DMS114 treated with DMSO at 0.1 percent for 48 hours (cell line): ENCODE data around the gene GRIA3.

Source experiments
- DNase-seq: peaks from one replicate; lab custom pipeline; 2025; ENCODE audit not compliant: unreplicated experiment; lab: John Stamatoyannopoulos, UW

GRIA3 gene

DNA sequence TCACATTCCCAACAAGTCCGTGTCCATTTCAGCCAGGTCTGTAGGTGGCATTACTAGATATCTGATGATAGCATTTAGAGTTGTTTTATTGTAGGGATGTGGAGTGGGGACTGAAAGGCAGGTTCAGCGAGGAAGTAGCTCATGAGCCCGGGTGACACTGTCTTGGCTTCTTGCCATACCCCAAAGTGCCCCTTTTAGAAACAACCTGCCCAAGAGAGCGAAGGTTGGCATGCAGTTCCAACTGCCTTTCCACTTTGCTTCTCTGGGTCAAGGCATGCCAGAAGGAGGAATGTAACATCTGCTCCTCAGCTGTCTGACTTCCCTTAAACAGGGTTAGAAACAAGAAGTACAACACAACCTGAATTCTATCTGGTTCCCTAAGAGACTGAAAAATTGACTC, 9.0 kb downstream of the GRIA3 start:
- no peak for DNase-seq

DNA sequence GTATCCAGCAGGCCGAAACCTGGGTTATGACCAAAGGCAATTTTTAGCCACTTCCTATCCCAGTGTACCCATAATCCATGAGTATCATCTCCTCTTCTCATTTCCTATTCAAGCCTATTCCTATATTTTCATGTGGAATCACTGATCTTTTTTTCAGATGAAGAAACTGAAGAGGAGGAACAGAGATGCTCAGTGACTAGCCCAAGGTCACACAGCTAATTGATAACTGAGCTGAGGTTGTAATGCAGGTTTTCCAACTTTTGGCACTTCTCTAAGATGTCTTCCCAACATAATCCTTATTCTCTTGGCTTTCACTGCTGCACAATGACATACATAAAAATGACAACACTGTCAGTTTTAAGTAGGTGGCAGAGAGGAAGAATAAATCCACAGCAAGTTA, 15.3 kb downstream of the GRIA3 start:
- DNase-seq: no peak

DNA sequence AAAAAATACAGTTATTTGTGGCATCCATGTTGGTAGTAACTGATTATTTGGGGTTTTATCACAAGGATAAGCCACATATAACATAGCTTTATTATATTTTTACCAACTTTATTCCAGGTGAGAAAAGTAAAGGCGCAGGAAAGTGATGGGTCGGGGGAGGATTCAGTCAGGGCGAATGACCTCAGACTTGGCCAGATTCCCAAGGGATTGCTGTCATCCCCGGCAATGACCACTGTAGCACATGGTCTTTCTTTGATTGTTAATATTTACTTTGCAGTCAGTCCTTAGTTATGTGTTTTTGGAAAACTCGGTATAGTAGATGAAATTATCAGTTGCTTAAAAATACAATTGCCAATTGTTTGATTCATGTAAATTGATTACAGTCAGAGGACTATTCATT, 17.6 kb downstream of the GRIA3 start:
- no peak for DNase-seq

DNA sequence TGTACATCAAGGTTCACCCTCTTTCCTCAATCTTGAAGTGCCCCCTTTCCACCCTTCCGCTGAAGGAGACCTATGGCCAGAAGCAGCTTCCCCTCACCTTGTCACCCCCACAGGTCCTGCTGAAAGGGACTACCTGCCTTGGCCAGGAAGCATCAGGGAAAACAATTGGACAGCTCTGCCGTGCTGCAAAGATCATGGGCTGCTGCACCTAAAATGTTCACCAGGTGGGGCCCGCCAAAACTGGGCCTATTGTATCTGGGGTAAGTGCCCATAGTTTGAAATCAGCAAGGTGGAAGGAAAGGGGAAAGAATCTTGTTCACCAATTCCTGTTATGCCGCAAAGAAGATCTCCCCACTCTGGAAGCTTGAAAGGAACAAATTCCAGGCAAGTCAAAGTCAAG, 18.4 kb downstream of the GRIA3 start:
- DNase-seq: no peak

DNA sequence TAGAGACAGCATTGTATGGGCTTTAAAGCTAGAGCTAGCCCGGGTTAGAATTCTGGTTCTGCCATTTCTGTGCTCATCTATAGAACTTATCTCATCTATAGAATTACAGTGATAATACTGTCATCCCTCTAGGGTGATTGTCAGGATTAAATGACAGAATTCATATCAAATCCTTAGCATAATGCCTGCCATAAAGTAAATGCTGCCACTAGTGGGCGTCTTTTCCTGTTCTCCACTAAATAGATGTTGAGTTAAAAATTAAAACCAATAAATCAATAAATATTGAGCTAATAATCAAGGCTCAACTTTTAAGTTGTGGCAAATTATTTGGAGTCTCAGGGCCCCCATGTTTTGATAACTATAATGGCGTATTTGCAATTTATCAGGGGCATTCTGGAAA, 19.7 kb downstream of the GRIA3 start:
- DNase-seq: no peak

DNA sequence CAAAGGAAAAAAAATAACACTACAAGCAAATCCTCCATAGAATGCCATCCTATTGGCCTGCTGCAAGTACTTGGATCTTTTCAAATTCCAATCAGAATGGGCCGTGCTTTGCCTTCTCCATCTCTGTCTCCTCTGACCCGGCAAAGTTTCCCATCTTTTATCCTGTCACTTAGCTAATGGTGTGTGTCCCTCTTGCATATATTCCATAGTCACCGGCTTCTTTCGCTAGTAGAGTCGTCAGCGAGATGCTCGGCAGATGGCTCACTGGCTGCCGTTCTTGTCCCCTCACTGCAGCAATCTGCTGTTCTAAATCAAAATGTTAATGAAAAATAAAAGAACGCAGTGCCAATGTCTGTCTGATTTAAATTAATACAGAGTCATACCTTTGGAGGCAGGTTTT, 22.1 kb downstream of the GRIA3 start:
- DNase-seq: no peak

DNA sequence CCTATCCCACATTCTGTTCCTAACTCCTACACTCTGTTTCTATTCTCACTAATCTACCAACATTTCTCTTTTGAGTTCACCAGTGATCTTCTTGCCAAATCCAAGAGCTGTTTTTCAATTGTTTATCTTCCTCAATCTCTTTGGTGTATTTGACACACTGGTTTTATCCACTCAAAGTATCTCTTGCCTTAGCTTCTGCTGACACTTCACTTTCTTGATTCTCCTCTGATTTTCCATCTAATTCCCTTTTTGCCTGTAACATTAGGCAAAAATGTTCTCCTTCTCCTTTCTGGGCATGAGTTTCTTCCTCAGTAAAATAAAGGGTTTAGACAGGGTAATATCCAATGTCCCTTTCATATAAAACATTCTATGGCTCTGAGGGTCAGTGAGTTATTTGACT, 26.2 kb downstream of the GRIA3 start:
- DNase-seq: no peak

DNA sequence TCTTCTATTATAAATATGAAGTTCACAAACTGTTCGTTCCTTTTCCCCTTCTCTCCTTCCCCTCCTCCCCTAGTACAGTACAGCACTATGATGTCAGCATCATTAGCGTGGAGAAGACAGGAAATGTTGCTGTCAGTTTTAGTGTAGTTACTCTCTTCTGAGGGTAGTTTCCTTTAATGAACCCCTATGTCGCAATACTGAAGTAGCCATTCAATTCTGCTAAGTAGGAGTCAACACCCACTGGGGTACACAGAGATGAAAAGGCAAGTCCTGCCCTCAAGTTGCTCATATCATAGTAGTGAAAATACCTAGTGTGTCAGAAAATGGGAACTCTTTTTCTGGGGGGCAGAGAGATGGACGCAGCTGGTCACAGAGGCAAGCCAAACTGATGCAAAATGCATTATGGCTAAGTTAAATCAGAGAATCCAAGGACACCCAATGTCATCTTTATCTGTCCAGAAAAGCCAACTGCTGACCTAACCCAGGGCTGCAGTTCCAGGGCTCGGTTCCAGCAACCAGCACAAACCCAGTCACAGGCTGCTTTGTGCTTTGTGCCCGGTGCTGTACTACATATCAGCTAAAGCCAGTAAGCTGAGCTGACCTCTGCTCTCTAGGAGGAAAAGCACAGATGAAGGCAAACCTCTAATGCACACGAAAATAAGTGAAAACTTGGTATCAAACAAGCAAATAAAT, 31.5 kb downstream of the GRIA3 start:
- no peak for DNase-seq

DNA sequence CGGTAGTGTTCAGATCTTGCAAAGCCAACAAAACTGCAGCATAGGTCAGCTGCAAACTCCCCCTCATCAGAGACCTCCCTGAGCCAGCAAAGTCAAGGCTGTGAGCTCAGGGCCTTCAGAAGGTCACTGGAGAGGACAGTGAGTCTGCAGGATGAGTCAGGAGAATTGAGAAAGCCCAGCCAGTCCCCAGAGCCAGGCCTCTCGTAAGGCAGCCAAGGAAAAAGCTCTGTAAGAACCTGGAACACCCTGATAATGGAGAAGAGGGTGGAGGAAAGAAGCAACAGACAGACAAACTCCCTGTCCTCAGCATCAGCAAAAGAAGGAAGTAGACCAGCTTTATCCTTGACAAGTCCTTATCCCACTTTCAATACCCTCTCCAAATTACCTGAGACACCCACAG, 33.0 kb downstream of the GRIA3 start:
- DNase-seq: no peak

DNA sequence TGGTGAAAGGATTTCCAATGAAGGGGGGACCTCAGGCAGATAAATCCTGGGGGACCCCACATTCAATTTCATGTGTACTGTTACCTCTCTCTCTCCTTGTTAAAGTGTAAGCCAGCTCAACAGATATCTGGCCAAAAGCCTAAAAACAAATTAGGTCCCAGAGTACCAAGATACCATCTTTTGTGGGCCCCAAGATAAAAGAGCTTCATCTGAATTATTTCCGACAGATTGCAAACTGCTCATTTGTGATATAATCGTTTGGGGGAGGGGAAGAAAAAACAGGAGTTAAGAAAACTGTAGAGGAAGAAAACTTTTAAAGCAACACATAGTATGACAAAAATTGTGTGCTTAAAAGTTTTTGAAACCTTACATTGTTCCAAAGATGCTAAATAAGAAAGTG, 33.6 kb downstream of the GRIA3 start:
- no peak for DNase-seq

DNA sequence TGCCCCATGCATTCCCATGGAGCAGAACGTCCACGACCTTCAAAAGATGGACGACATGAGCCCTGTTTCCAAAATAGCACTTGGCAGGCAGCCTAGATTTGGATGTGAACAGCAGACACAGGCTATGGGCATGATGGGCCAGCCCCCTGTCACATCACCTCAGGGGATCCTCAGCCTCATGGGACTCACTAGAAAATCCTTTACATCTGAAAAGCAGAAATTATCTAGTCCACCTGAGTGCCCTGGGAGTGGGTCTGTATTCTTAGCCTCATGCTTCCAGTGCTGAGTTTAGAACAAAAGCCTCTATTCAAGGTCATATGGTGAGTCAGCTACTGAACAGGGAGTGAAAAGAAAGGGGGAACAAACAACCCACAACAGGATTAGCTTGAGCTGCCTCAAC, 35.8 kb downstream of the GRIA3 start:
- no peak for DNase-seq

DNA sequence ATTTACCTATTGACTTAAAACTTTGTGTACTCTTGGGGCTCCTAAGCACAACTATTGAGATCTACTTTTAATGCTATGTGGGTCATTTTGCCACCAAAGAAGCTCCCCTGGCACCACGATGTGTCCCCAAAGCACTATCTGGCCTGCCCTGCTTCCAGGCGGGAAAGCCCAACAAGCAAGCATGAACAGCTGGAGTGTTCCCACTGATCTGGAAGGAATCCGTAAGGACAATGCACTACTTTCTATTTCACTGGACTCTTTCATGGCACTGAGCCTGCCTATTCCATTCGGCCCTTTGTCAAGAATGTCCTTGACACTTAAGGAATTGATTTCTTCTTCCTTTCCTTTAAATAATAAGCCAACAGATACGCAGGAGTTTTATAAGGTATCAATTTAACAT, 38.8 kb downstream of the GRIA3 start:
- DNase-seq: no peak

DNA sequence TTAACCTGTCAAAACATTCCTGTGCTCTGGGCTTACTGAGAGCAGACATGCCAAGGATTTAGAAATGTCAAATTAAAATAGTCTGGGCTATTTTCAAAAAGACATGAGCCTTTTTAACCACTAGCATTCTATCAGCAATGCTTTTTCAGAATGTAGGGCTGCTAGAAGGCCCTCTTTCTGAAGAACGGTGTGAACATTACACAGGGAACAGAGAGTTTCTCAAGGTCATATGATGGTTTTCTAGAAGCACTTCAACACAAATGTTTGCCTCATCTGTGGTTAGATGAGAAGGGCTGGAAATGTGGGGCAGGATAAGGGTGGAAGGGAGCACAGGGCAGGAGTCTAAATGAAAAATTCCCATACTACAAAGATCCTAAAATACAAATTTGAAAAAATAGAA, 39.3 kb downstream of the GRIA3 start:
- DNase-seq: no peak

DNA sequence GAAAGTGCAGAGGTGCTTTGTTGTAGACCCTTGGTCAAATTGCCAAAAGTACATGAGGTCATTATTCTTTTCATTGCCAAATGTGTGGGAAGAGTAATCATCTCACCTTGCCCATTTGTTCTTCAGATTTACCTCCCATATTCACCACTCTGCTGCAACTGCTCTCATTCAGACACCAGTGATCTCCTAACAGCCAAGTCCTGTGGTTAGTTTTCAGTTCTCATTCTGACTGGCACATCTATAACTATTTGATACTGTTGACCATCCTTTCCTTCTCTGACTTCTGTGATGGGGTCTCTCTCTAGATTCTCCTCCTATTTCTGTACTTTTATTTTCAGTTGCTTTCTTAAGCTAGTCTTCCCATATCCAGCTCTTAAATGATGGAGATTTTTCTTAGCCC, 39.8 kb downstream of the GRIA3 start:
- DNase-seq: no peak

DNA sequence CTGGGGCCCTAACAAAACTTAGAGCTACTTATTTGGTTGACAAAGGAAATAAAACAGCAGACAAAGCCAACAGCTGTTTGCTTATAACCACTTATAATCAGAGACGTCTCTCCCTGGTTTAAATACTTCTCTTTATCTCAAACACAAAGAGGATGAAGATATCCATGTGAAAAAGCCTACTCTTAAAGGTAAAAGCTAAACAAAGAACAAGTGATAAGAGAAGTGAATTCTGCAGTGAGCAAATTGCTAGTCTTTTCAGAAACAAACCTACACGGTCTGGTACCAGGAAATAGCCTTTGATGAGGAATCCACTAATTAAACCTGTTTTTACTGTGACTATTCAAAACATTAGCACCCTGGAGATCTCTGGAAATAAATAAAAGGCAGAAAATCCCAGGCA, 46.7 kb downstream of the GRIA3 start:
- DNase-seq: no peak

DNA sequence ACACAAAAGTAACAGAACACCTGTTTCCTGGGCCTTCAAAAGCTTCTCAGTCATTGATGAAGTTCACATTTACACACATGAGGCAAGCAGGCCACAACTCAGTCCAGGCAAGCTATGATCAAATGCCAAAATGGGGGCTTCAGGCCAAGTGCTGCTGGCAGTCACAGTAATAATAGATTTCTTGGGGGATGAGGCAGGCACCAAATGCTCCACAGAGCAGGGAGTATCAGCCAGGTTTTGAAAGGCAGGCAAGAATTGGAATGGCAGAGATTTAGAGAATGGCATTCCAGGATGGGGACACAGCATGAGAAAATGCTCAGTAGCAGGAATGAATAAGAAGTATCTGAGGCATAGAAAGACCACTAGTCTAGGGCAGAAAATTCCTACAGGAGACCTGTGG, 52.8 kb downstream of the GRIA3 start:
- DNase-seq: no peak

DNA sequence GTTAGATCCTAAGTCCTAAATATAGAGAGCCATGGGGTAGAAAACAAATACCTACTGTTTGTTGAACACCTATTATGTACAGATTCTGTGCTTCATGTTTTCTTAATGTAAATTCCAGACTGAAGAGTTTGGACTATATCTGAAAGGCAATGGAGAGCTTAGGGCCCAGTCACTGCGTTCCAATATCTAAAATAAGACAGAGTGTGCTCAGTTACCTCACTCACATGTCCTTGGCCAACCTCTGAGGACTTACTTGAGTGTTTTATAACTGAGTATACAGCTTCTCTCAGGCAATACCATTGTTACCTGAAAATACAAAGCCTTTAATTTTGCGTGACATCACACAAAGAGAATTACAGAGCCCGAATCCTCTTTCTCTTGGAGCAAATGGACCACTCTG, 53.2 kb downstream of the GRIA3 start:
- DNase-seq: no peak

DNA sequence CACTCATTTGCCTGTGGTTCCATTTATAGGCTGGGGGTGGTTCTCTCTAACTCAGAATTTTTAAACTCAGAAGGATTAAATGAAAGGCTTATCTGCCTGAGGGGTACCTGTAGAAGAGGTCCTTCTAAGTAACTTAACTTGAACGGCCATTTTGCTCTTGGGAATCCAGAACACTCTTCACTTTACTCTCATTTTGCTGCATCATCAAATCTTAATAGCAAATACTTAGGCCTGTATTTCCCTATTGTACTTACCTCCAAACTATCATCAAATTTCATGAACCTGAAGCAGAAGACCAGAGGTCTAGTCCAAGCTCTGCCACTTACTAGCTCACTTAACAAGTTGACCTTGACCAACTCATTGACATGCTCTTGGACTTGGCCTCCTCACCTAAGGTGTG, 70.4 kb downstream of the GRIA3 start:
- no peak for DNase-seq

DNA sequence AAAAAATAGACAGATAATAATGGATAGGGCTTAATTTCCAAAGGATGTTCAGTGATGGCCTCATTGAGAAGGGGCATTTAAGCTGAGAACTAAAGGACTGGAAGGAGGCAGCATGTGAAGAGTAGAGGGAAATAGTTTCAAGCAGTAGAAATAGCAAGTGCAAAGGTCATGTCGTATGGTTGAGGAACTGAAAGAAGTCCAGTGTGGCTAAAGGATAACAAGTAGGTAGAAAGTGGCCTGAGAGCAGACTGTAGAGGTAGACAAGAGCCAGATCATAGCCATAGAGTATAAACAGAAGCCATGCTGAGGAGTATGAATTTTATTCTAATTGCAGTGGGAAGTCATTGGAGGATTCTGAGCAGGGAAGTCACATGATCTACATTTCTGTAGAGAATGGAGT, 72.3 kb downstream of the GRIA3 start:
- no peak for DNase-seq

DNA sequence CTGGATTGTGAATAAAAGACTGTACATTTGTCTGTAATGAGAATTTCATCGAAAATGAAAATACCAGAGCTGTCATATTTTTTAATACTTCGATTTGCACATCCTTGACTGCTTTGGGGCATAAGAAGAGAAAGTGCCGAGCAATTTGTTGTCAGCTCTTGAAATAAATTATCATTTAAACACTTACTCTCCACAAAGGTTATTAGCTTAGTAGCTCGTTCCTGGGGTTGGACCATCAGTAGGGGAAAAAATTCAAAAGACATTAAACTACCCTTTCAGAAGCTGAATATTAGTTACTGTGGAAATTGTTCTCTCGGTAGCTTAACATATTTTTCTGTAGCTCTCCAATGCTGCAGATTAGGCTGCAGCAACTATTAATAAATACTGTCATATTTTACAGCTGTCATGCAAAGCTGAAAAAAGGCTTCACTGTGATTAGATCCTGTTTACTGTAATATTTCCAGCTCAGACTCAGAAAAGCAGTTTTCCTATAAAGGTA, 76.9 kb downstream of the GRIA3 start:
- no peak for DNase-seq

DNA sequence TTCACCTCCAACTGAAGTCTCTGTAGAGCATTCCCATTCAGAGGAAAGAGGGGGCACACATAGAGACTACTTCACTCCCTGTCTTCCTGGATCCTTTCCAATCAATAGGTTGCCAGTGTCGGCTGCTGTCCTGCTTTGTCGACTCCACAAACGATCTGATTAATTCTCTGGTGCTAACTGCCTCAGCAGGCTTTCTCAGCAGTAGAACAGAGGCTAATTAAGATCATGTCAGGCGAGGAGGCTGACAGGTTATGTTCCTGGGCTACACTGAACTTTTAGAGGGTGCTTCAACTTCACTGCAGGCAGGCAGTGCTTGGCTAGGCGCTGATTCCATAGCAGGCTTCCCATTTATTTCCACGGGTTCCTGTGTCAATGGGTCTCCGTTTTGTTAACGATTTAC, 79.2 kb downstream of the GRIA3 start:
- no peak for DNase-seq

DNA sequence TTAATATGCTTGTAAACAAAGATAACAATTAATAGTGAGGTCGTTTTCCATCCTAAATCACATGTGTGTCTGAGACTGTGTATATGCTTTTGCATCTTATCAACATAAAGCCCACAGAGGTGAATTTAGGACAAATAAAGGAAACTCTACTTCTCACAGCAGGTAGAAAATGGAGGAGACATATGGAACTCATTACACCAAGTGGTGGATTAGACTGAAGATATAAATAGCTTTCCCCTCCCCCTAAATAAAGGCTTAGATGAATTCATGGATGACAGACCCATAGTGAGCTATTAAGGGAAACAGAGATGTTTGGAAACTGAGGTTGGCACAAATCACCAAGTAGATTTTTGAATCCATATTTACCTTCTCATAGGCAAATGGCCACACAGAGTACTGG, 79.7 kb downstream of the GRIA3 start:
- DNase-seq: no peak

DNA sequence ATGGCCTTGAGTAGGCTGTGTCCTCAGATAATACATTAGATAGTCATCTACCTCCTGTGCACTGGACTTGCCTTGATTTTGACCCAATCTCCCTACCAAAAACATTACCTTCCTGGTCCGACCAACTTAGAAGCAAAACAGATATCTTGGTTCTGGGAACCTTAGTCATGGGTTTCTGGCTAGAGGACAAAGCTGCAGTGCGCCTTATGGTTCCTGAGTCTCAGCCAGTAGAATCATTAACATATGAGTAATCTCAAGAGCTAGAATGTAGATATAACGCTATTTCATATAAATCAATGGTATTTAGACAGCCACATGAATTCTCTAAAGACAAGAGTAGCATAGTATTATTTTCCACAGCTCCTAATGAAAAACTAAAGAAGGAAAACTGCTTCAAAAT, 83.1 kb downstream of the GRIA3 start:
- no peak for DNase-seq

DNA sequence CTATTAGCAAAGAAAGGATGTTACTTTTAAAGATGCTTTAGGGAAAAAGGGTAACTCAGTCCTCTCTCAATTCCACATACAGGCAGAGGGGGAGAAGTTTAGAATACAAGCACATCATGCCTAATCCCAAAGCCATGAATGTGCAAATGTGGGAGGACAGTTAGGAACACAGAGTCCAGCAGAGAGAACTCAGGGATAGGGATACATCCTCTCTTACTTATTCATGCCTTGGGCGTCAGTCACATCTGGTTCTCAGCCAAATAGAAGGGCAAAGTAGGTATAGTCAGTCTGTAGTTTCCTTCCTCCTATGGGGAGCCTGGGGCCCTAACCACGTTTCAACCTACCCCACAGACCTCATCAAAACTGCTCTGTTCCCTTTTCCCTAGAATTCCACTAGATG, 87.8 kb downstream of the GRIA3 start:
- DNase-seq: no peak
